ENCODE data around the gene GALNT14.

GALNT14 gene

GRCh38 chr2:31134480-31134879 lies 3.8 kb downstream of the GALNT14 start:
- DNase-seq = no peak

DNA sequence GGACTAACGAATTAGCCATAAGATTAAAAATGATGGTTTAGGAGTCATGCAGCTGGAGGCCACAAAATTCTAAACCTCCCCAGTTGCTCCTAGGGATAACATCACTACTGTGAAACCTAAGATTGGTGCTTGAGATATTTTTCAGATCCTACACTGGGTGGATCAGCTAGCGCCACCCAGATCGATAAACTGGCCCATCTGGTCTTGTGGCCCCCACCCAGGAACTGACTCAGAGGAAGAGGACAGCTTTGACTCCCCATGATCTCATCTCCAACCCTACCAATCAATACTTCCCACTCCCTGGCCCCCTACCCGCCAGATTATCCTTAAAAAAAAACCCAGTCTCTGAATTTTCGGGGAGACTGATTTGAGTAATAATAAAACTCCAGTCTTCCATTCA lies 5.5 kb downstream of the GALNT14 start:
- DNase-seq = no peak

DNA sequence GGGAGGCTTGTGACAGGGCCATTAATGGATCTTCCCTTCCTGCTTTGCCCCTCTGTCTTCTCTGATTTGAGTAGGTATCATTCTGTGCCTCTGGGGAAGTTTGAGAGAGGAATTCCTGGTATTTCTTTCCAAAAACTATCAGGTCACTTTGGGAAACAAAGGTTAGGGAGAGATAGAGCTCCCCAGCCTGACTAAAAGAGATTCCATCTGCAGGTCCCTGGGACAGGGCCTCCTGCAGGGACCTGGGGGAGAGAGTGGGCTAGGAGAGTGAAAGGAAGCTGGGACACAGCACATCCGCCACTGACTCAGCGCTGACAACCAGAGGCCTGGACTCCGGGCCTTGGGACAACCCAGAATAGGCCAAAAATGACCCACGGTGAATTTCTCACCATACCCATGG lies 6.4 kb downstream of the GALNT14 start:
- no peak for DNase-seq

DNA sequence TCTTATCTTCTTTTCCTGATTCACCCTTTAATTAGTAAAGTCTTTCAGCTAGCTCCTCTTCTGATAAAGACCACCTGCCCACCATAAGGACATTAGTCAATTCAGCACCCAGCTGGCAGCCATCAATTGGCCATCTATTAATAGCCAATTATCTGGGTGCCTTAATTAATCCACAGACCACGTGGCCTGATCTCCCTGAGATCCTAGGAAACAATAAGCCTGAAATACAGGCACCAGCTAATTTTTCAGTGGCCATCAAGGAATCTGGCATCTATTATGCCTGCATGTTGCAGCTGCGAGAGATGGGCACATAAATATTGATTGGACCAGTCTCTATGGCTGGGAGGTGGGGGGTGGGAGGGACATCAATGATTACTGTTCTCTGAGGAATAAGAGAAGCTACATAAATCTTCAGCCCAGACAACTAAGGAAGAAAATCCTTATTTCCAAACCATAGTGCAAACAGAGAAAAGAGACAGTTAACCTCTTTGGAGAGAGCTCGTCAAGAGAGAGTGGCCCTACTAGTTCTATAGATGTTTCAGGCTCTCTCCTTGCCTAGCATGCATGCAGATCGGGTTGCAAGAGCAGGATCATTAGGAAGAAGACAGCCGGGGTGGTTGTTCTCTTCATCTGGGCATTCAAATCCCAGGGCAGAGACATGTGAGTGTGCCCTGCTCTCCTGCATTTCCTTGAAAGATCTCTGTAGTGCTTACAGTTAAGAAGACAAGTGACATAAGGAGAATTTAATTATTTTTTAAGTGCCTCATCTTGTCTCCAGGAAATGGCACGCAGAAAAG lies 8.7 kb downstream of the GALNT14 start:
- no peak for DNase-seq

GRCh38 chr2:31127931-31128330 lies 10.3 kb downstream of the GALNT14 start:
- DNase-seq = no peak

- DNase-seq = no peak
Measured at GRCh38 chr2:31125918-31126695, 12.1 kb downstream of the GALNT14 start.

DNA sequence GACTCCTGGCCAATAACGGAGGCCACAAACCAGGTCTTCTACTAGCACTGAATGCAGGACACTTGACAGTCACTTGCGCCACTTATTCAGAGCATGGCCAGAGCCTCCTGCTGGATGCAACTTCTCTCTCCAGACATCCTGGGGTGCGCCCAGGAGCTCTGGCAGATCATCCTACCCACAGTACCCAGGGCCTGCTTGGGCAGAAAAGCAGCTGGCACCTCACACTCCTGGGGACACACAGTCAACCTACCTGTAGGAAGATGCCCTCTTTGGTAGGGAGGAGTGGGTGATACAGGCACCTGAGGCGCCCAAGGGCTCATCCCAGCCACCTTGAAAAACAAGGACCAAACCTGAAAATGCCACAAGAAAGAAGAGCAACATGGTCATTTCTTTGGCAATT lies 13.3 kb downstream of the GALNT14 start:
- no peak for DNase-seq

DNA sequence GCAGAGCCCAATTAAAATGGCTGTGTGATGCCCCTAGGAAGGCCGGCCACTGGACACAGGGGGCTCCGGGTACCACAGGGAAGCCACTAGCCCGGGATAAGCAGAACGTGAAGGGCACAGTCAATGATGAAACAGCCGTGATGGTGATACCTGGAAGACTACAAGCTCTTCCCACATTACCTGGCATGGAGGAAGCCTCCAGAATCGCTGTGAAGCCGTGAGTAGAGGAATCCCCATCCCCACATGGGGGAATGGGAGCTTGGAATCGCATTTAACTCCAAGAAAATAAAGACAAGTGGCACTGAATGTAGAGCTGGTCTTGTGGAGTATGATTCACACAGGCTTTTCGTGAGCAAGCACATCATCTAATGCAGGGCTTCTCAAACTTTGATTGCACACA lies 16.1 kb downstream of the GALNT14 start:
- no peak for DNase-seq

DNA sequence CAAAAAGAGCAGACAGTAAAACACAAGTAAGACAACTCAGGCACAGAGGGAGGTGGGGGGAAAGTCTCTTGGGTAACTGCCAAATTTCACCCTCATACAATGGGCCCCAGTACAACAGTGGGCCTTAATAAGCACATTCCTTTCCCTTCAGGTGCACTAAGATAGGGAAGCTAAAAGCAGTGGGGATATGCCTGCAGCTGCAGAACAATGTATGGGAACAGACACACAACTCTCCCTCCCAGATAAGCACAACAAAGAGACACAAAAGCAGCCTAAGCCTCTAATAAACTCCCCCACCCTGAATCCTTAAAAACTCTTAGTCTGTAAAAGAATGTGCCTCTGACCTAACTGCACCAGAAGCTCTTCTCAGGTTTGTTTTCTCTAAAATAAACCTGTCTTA lies 24.5 kb downstream of the GALNT14 start:
- no peak for DNase-seq

DNA sequence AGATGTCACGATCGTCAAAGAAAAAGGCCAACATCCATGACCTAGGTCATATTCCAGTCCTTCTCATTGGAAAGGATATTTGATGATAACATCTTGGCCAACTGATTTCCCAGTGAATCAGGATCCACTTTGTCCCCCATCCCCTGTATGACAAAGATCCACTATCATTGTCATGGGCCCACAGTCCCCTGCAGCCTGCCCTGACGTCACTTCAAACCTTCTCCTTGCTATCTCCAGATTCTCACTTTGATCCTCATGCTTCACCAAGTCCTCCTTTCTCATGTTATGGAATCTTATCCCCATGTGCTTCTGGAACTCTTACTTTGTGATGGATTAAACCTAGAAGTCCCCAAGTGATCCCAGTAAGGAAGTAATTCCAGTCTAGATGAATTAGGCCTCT lies 25.7 kb downstream of the GALNT14 start:
- no peak for DNase-seq

GRCh38 chr2:31110998-31111397 lies 27.2 kb downstream of the GALNT14 start:
- no peak for DNase-seq

GRCh38 chr2:31110431-31110830 lies 27.8 kb downstream of the GALNT14 start:
- DNase-seq = no peak

- DNase-seq = no peak
Measured at GRCh38 chr2:31109633-31110192, 28.5 kb downstream of the GALNT14 start.

DNA sequence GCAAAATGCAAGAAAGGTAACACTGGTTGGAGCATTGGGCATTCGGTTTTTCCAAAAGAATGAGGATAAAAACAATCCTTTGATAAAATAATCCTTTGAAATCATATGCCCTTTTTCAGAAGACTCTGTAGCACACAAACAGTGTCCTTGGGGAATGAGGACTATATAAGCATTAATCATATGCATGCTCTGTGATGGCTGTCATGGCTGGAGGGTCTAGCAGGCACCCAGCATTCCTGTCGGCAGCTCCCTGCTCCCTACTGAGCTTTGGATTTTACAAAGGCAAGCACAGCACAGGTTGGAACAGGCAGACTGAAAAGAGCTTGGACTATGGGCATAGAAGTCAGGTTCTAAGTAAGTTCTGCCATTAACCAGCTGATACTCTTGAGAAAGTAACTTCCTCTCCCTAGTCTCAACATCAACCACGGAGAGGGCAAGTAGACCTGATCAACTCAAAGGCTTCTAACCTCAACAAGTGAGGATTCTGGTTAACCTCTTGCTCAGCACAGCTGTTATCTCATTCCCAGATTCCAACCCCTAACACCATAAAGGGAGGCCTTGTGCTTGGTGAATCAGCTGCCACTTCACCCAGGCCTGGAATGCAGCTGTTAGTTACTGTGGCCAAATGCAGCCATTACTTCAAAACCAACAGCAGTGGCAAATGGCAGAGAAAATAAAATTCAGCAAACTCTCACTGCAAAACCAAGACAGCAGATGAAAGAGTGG lies 29.5 kb downstream of the GALNT14 start:
- DNase-seq = no peak

DNA sequence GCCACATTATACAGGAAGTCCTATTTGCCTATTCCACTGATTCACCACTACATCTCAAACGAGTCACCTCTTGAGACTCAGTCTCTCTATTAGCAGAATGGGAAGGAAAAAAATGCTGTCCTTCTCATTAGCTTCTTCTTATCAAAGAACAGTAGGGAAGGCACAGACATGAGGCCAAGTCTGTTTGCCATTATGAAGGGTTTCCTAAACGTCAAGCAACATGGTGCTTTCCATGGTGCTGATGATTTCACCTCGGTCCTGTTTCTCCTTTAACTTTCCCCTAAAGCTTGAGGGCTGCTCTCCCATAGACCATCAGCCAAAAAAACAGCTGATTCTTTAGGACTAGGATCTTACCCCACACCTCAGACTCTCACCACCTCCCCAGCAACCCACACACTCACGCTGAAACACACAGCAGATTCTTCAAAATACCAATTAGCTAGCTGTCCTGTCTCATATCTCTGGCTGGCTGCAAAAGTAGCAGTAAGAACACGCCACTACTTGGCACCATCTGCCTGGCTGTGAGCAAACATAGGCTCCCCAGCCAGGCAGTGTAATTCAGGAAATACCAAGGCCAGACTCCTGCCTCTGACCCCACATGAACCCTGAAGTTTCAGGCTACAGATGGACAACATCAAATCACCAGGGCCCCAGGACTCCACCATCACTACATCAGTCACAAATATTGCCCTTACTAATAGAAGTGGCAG lies 30.5 kb downstream of the GALNT14 start:
- DNase-seq = no peak

DNA sequence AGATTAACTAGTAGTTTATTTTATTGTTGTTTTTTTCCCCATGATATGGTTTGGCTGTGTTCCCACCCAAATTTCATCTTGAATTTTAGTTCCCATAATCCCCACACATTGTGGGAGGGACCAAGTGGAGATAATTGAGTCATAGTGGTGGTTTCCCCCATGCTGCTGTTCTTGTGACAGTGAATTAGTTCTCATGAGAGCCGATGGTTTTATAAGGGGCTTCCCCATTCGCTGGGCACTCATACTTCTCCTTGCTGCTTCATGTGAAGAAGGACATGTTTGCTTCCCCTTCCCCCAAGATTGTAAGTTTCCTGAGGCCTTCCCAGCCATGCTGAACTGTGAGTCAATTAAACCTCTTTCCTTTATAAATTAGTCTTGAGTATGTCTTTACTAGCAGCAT lies 36.5 kb downstream of the GALNT14 start:
- DNase-seq = no peak

GRCh38 chr2:31097962-31098613 lies 40.2 kb downstream of the GALNT14 start:
- DNase-seq = no peak

DNA sequence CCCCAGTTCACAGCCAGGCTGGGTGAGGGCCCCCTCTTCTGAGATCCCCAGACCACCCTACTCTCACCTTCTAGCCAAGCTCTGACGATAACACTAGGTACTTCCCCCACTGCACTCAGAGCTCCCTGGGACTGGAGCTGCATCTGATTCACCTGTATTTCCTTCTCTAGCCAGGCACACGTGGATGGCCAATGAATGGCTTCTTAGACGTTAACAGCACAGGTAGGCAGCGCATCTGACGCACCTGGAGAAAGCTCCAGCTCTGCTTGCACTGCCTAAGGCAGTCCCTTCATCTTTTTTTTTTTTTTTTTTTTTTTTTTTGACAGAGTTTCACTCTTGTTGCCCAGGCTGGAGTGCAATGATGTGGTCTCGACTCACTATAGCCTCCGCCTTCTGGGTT lies 48.1 kb downstream of the GALNT14 start:
- no peak for DNase-seq

- DNase-seq = no peak
Measured at GRCh38 chr2:31089645-31090044, 48.6 kb downstream of the GALNT14 start.

GRCh38 chr2:31088504-31089195 lies 49.6 kb downstream of the GALNT14 start:
- DNase-seq = no peak

- DNase-seq = no peak
Measured at GRCh38 chr2:31087491-31087890, 50.7 kb downstream of the GALNT14 start.
